H9 (cell line): ENCODE measurements around the gene PRODH2. TPM values are rescaled to one million over a fixed set of nuclear protein-coding genes. Genes with fewer than 3 reads are reported as not detected.

ENCODE experiments used
- DNase-seq: peaks from one replicate; pipeline ENCODE4 v3.0.0-alpha.2; 2017
- H2AFZ ChIP-seq: one replicate; pipeline ENCODE4 v1.6.1; 2013; ENCODE audit warnings: mild to moderate bottlenecking, low read length, control low read depth, moderate library complexity
- H2AK5ac ChIP-seq: 2 replicates; pipeline ENCODE4 v1.6.1; 2013; ENCODE audit warnings: low read length, control low read depth, mixed read lengths; ENCODE audit not compliant: insufficient read length
- H2BK120ac ChIP-seq: one replicate; pipeline ENCODE4 v1.6.1; 2013; ENCODE audit warnings: low read depth, mild to moderate bottlenecking, low read length, control low read depth, inconsistent platforms; ENCODE audit not compliant: poor library complexity, severe bottlenecking
- H2BK12ac ChIP-seq: 2 replicates; pipeline ENCODE4 v1.6.1; 2013; ENCODE audit warnings: low read length, control low read depth, mixed read lengths, low read depth; ENCODE audit not compliant: insufficient read length
- H2BK15ac ChIP-seq: 2 replicates; pipeline ENCODE4 v1.6.1; 2013; ENCODE audit warnings: low read depth, low read length, control low read depth
- H2BK20ac ChIP-seq: one replicate; pipeline ENCODE4 v1.6.1; 2013; ENCODE audit warnings: low read depth, mild to moderate bottlenecking, low read length, control low read depth, inconsistent platforms; ENCODE audit not compliant: poor library complexity, severe bottlenecking
- H2BK5ac ChIP-seq: 2 replicates; pipeline ENCODE4 v1.6.1; 2013; ENCODE audit warnings: low read length, control low read depth, mixed read lengths; ENCODE audit not compliant: insufficient read length
- H3K14ac ChIP-seq: 2 replicates; pipeline ENCODE4 v1.6.1; 2013; ENCODE audit warnings: low read length, control low read depth; ENCODE audit not compliant: insufficient read depth
- H3K18ac ChIP-seq: 2 replicates; pipeline ENCODE4 v1.6.1; 2013; ENCODE audit warnings: low read depth, mild to moderate bottlenecking, mixed read lengths, low read length, control low read depth; ENCODE audit not compliant: insufficient read length
- H3K23ac ChIP-seq: 2 replicates; pipeline ENCODE4 v1.6.1; 2013; ENCODE audit warnings: low read length, control low read depth, mixed read lengths, low read depth; ENCODE audit not compliant: insufficient read length
- H3K23me2 ChIP-seq: 2 replicates; pipeline ENCODE4 v1.6.1; 2013; ENCODE audit warnings: low read depth, mild to moderate bottlenecking, mixed read lengths, low read length, control low read depth; ENCODE audit not compliant: insufficient read length, poor library complexity, severe bottlenecking
- H3K27ac ChIP-seq: 2 replicates; pipeline ENCODE4 v1.5.1; 2013; ENCODE audit warnings: low read length, control low read depth, mixed read lengths, low read depth; ENCODE audit not compliant: insufficient read length
- H3K27me3 ChIP-seq: 2 replicates; pipeline ENCODE4 v1.6.1; 2013; ENCODE audit warnings: low read length, control low read depth, inconsistent platforms; ENCODE audit not compliant: insufficient read depth
- H3K4ac ChIP-seq: 2 replicates; pipeline ENCODE4 v1.6.1; 2013; ENCODE audit warnings: low read depth, mild to moderate bottlenecking, control low read depth, inconsistent platforms, low read length, moderate library complexity
- H3K4me1 ChIP-seq: 2 replicates; pipeline ENCODE4 v1.6.1; 2013; ENCODE audit warnings: low read length, control low read depth, inconsistent platforms; ENCODE audit not compliant: insufficient read depth
- H3K4me2 ChIP-seq: 2 replicates; pipeline ENCODE4 v1.6.1; 2013; ENCODE audit warnings: low read length, control low read depth, mixed read lengths; ENCODE audit not compliant: insufficient read length, insufficient read depth
- H3K56ac ChIP-seq: 2 replicates; pipeline ENCODE4 v1.6.1; 2013; ENCODE audit warnings: low read depth, mild to moderate bottlenecking, mixed read lengths, low read length, control low read depth; ENCODE audit not compliant: insufficient read length
- H3K79me1 ChIP-seq: 2 replicates; pipeline ENCODE4 v1.6.1; 2013; ENCODE audit warnings: low read depth, mild to moderate bottlenecking, moderate library complexity, low read length, control low read depth, inconsistent platforms; ENCODE audit not compliant: insufficient read depth, poor library complexity, severe bottlenecking
- H3K79me2 ChIP-seq: 2 replicates; pipeline ENCODE4 v1.6.1; 2013; ENCODE audit warnings: low read length, control low read depth, inconsistent platforms; ENCODE audit not compliant: insufficient read depth
- H3K9ac ChIP-seq: 2 replicates; pipeline ENCODE4 v1.6.1; 2013; ENCODE audit warnings: low read length, control low read depth, mixed read lengths; ENCODE audit not compliant: insufficient read length; ENCODE audit errors: extremely low read depth
- H3K9me3 ChIP-seq: one replicate; pipeline ENCODE4 v1.6.1; 2013; ENCODE audit warnings: low read depth, low read length, inconsistent platforms; ENCODE audit not compliant: control insufficient read depth
- H3T11ph ChIP-seq: one replicate; pipeline ENCODE4 v1.6.1; 2013; ENCODE audit warnings: mild to moderate bottlenecking, low read length, control low read depth, inconsistent platforms
- H4K20me1 ChIP-seq: one replicate; pipeline ENCODE4 v1.6.1; 2013; ENCODE audit not compliant: control insufficient read depth, insufficient read length, insufficient read depth
- H4K5ac ChIP-seq: 2 replicates; pipeline ENCODE4 v1.6.1; 2013; ENCODE audit warnings: low read depth, mild to moderate bottlenecking, mixed read lengths, low read length, control low read depth; ENCODE audit not compliant: insufficient read length
- H4K8ac ChIP-seq: replicated peaks from 2 replicates; pipeline ENCODE4 v1.6.1; 2013; ENCODE audit warnings: low read length, control low read depth, mixed read lengths, low read depth; ENCODE audit not compliant: insufficient read length
- H4K91ac ChIP-seq: 2 replicates; pipeline ENCODE4 v1.6.1; 2013; ENCODE audit warnings: low read depth, mild to moderate bottlenecking, moderate library complexity, mixed read lengths, low read length, control low read depth; ENCODE audit not compliant: insufficient read length
- H3K27ac Mint-ChIP-seq, 3 experiments: 2 replicates in 2 of 3; 3 replicates in 1 of 3; pipeline ENCODE4 v1.8.0; 2020 to 2021; ENCODE audit warnings: mixed read lengths in 3 of 3, mild to moderate bottlenecking in 1 of 3, moderate library complexity in 1 of 3
- H3K27me3 Mint-ChIP-seq: 2 replicates; pipeline ENCODE4 v1.8.0; 2021; ENCODE audit warnings: low read depth, mild to moderate bottlenecking, moderate library complexity, mixed read lengths
- H3K36me3 Mint-ChIP-seq, 3 experiments: 2 replicates in 2 of 3; 3 replicates in 1 of 3; pipeline ENCODE4 v1.8.0; 2020 to 2021; ENCODE audit warnings: low read depth in 3 of 3, mixed read lengths in 3 of 3; ENCODE audit not compliant: insufficient read depth in 1 of 3
- H3K4me1 Mint-ChIP-seq, 2 experiments: 2 replicates each; pipeline ENCODE4 v1.8.0; 2020; ENCODE audit warnings: mixed read lengths in 2 of 2
- H3K4me3 Mint-ChIP-seq, 2 experiments: 2 replicates in 1 of 2; 3 replicates in 1 of 2; pipeline ENCODE4 v1.8.0; 2020 to 2021; ENCODE audit warnings: mild to moderate bottlenecking in 2 of 2, mixed read lengths in 2 of 2, moderate library complexity in 1 of 2
- H3K9me3 Mint-ChIP-seq, 2 experiments: 2 replicates in 1 of 2; 3 replicates in 1 of 2; pipeline ENCODE4 v1.8.0; 2020; ENCODE audit warnings: mild to moderate bottlenecking in 2 of 2, mixed read lengths in 2 of 2, moderate library complexity in 1 of 2
- CTCF ChIP-seq: fragments of 200-600 bp; sonication (generic); conservative IDR thresholded peaks from 3 replicates; pipeline ENCODE4 v1.8.0; 2021; ENCODE audit warnings: antibody characterized with exemption, mild to moderate bottlenecking
- WGBS: extraction: QIAGEN DNeasy Blood & Tissue Kit; methylation state at CpG from one replicate; pipeline ENCODE4 v1.1.7; 2013; ENCODE audit warnings: missing lambda C conversion rate, low lambda C conversion rate, mixed read lengths; ENCODE audit not compliant: insufficient read length; ENCODE audit errors: extremely low coverage; 5-methylcytosine and 5-hydroxymethylcytosine counted together
- total RNA-seq: library from RNA; stranded (reverse); gene quantifications from 2 replicates; pipeline ENCODE4 v1.2.1, GENCODE V29; 2021

The PRODH2 gene
- total RNA-seq, 1 experiment from 2014 or later = not detected

GRCh38 chr19:35806597-35806996, 6.0 kb downstream of the PRODH2 start:
- H3K79me1 ChIP-seq = no peaks in the 10 kb centered on the region
- H4K8ac ChIP-seq = no peak overlapping the region
- Mint-ChIP-seq H3K27me3 (peaks cover 29% of the 10 kb centered on the region), H3K9me3 (no peaks in the 10 kb centered on the region; a peak in 2 of 5 replicates), H3K4me3 (no peak overlapping the region), H3K36me3 (no peaks in the 10 kb centered on the region), H3K4me1 (peaks cover 6 to 9% of the 10 kb centered on the region in 2 experiments), H3K27ac (peak overlapping the region in 1 of 3 experiments; percentile 79; a peak in 1 of 7 replicates)
- no peak overlapping the region for H3K27ac ChIP-seq
- H3K4me1 ChIP-seq = no peaks in the 10 kb centered on the region; the same call in 1 of the 2 replicates
- TF ChIP-seq CTCF = no peak
- no peaks in the 10 kb centered on the region for H3K9me3 ChIP-seq
- H2BK15ac ChIP-seq = no peak overlapping the region
- H4K5ac ChIP-seq = no peak overlapping the region
- H3K23me2 ChIP-seq = no peaks in the 10 kb centered on the region
- no peaks in the 10 kb centered on the region for H3K27me3 ChIP-seq
- H3K4ac ChIP-seq = no peak overlapping the region
- no peak overlapping the region for H2BK20ac ChIP-seq
- no peak overlapping the region for H2BK12ac ChIP-seq
- no peak overlapping the region for H4K91ac ChIP-seq
- no peaks in the 10 kb centered on the region for H3K79me2 ChIP-seq
- no peak overlapping the region for H3T11ph ChIP-seq
- H3K56ac ChIP-seq = no peak overlapping the region
- no peak overlapping the region for H2BK120ac ChIP-seq
- H3K23ac ChIP-seq = no peak overlapping the region
- no peak overlapping the region for H3K4me2 ChIP-seq
- no peak overlapping the region for H3K9ac ChIP-seq
- H2AFZ ChIP-seq = no peak overlapping the region
- H3K14ac ChIP-seq = no peak overlapping the region
- H3K18ac ChIP-seq = no peak overlapping the region
- no peak overlapping the region for H2AK5ac ChIP-seq
- no peaks in the 10 kb centered on the region for H4K20me1 ChIP-seq
- WGBS = no CpG with 5 or more reads among the region's 18 CpGs
- no peak overlapping the region for H2BK5ac ChIP-seq
- no peak for DNase-seq
